Measurements from ENCODE around the gene FAM163A.

DNA sequence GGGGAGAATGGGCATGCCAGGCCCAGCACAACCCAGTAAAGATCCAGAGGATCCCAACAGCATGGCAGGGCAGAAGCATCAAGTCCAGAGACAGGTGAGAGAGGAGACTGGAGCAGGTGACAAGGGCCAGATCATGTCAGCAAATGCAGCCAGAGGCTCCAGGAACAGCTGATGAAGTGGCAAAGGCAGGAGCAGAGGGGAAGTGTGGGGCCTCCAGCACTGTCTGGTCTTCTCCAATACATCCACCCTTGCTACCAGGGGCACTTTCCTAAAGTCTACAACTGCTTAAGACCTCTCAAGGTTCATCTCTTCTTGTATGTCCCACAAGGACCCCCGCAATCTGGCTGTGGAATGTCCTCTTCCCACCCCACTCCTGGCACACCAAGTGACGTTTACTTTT is 17.4 kb downstream of the FAM163A start:
- TF ChIP-seq CTCF (IDR thresholded peaks at IDR 0.05): no peak
- TF ChIP-seq POLR2A (IDR thresholded peaks at IDR 0.05): no peak

Data from uterus (tissue), 2 donors.